NCI-H146 treated with DMSO at 0.1 percent for 48 hours (cell line): ENCODE data around the gene FBXO5.
"Not testable (repeated sequence)": the region's sequence is repeated elsewhere in the genome, so short reads cannot be mapped to it uniquely, and the experiment has no call there.

Source experiments
- DNase-seq: peaks from one replicate; lab custom pipeline; 2025; ENCODE audit not compliant: unreplicated experiment; lab: John Stamatoyannopoulos, UW

FBXO5 gene

DNA sequence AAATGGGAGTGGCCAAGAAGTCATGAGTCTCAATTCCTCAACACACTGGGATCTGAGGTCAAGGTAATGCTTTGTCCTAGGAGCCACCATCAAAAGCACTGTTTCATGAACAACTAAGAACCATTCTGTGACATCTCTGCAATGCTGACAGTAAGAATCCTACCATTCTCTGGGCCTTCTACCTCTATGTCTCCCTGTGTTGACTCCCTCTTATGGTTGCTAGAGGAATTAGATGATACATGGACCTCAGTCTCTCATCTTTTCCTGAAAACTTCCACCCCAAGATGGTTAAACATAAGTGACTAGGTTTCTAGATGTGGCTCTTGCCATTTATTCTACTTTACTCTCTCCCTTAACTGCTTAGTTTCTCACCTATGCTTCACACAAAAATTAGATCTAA, 10.6 kb upstream of the FBXO5 start:
- DNase-seq: no peak

- no peak for DNase-seq
These were observed 4.1 kb upstream of the FBXO5 start for GRCh38 chr6:152986978-152987377.

DNA sequence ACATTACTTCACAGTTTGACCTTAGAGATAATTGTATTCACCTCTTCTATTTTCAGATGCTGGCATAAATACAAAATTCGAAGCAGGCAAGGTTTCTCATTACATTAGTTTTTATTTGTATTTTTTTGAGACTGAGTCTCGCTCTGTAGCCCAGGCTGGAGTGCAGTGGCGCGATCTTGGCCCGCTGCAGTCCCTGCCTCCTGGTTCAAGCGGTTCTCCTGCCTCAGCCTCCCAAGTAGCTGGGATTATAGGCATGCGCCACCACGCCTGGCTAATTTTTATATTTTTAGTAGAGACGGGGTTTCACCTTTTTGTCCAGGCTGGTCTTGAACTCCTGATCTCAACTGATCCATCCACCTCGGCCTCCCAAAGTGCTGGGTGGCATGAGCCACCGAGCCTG, 2.5 kb upstream of the FBXO5 start:
- DNase-seq: not testable (repeated sequence)

GRCh38 chr6:152984513-152984872, 1.7 kb upstream of the FBXO5 start:
- DNase-seq: peak; percentile 61

- peak; percentile 98 for DNase-seq
These were observed 1.0 kb upstream of the FBXO5 start for GRCh38 chr6:152983637-152984512.

GRCh38 chr6:152981989-152982903, 595 bp downstream of the FBXO5 start:
- DNase-seq: no peak

DNA sequence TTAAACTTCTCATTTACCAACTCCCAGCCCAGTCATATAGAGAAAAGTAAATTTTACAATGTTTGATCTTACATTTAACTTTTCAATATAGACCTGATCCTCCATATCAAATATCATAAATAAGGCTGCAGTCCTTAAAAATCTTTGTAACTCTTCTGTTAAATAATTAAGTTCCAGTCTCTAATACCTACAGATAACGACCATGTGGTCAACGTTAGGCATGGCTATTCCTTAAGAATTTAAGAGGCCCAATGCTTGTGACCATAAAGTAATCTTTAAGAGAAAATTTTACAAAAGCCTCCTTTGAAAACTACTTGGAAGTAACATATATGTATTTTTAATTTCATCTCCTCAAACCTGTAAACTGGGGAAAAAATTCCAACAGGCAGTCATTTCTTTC, 1.6 kb downstream of the FBXO5 start:
- no peak for DNase-seq

GRCh38 chr6:152980656-152981055, 2.2 kb downstream of the FBXO5 start:
- no peak for DNase-seq

DNA sequence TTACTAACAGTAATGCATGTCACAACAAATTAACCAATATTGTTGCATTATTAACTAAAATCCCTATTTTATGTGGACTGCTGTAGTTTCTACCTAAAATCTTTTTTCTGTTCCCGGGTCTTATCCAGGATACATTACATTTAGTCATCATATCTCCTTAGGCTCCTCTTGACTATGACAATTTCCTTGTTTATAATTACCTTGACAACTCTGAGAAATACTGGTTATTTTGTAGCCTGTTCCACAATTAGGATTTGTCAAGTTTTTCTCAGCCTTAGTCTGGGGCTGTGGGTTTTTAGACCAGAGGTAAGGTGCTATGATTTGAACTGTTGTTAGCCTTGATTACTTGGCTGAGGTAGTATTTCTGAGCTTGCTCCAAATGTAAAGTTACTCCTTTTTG, 3.7 kb downstream of the FBXO5 start:
- no peak for DNase-seq

DNA sequence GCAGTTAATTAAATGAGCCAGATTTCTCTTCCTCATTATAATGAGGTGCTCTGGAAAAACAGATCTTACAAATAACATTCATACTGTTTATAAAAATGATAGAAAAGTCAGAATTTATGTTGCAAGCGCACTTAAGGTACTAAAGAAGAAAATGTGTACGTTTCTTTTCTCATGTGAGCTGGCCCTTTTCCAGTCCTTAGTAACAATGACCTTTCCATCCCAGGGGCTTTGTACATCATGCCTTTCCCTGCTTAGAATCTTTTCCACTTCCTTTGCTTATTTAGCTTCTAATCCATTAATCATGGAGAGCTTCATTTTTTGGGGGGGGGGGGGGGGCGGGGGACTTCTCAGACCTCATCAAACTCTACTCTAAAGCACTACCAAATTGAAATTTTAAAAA, 4.8 kb downstream of the FBXO5 start:
- DNase-seq: no peak

DNA sequence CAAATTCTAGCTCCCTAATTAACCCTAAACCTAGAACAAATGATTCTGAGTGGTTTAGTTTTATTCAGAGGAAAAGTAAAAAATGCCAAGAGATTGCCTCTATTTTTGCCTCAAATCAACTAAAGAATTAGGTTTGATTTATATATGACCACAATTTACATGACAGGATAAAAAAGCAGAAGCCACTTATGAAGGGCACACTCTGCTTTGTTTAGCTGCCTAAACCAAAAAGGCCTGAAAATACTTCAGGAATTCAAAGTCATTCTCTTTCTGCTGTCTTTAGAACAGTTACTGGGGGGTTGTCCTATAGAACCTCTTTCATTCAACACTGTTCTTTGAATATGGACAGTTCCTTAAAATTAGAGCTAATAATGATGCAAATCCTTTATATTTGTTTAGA, 5.3 kb downstream of the FBXO5 start:
- no peak for DNase-seq

- no peak for DNase-seq
These were observed 6.1 kb downstream of the FBXO5 start for GRCh38 chr6:152976749-152977148.

- DNase-seq: no peak
These were observed 7.5 kb downstream of the FBXO5 start for GRCh38 chr6:152975204-152975915.

GRCh38 chr6:152973916-152974315, 8.9 kb downstream of the FBXO5 start:
- no peak for DNase-seq

GRCh38 chr6:152969688-152970418, 13.0 kb downstream of the FBXO5 start:
- no peak for DNase-seq

GRCh38 chr6:152966168-152966894, 16.5 kb downstream of the FBXO5 start:
- DNase-seq: not testable (repeated sequence)

DNA sequence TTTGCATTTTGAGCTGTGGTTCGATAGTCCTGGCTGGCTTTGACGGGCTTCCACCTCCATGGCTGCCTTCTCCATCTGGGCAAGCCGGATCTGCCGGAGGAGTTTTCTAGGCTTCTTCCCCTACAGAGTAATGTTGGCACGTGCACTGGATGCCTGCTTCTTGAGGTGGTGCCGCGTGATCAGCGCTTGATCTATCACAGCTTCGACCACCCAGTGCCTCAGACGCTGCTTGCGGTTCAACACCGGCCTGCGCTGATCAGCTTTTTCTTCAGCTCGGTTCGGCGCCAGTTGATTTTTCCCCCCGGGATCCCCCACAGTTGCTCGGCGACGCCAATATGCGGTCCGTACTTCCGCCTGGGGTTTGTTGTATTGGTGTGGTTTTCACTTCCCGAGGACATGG, 23.5 kb downstream of the FBXO5 start:
- DNase-seq: no peak

DNA sequence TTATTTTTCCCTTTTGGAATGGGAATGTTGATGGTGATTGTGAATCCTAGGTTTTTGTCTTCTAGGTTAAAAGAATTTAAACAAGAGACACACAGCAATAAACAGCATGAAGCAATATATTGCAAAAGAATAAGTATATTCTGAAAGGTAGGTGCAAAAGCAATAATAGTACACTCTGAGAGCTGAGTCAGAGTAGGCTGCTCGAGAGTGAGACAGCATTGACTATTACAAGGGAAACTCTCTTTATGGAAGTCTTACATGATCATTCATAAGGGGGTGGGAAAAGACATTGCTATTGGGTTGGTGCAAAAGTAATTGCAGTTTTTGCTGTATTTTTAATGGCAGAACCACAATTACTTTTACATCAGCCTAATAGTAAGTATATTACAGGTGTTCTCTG, 25.0 kb downstream of the FBXO5 start:
- DNase-seq: no peak

GRCh38 chr6:152954443-152954842, 28.4 kb downstream of the FBXO5 start:
- no peak for DNase-seq

- no peak for DNase-seq
These were observed 29.9 kb downstream of the FBXO5 start for GRCh38 chr6:152952866-152953509.
